Heart left ventricle (tissue), 16 donors: Measurements from ENCODE around the gene CSHL1. TPM values are rescaled to one million over a fixed set of nuclear protein-coding genes. Genes with fewer than 3 reads are reported as not detected.

Experiments used
- ATAC-seq, 4 donors: fragments of 200-7000 bp; cut with Tn5 transposase; one replicate each; pipeline ENCODE4 v1.9.1; 2020 to 2022; ENCODE audit warnings: moderate library complexity in 4 of 4, mild to moderate bottlenecking in 3 of 4, moderate number of reproducible peaks in 1 of 4
- DNase-seq, 5 donors: peaks; one replicate each; pipeline ENCODE4 v3.0.0-alpha.2; 2020
- H3K27ac ChIP-seq, 12 donors: fragments of 200-600 bp; sonication (generic) in 4 of 12; one replicate each; pipeline versions ENCODE4 v1.5.0 to v1.8.0; 2016 to 2022; ENCODE audit warnings: mild to moderate bottlenecking in 2 of 12
- H3K27me3 ChIP-seq, 9 donors: fragments of 200-600 bp; sonication (generic) in 2 of 9; one replicate each; pipeline versions ENCODE4 v1.5.1 to v1.8.0; 2016 to 2022; ENCODE audit warnings: mild to moderate bottlenecking in 3 of 9
- H3K36me3 ChIP-seq, 9 donors: fragments of 200-600 bp; sonication (generic) in 2 of 9; one replicate each; pipeline versions ENCODE4 v1.5.0 to v1.8.0; 2018 to 2022; ENCODE audit warnings: mild to moderate bottlenecking in 2 of 9
- H3K4me1 ChIP-seq, 12 donors: fragments of 200-600 bp; sonication (generic) in 4 of 12; one replicate each; pipeline versions ENCODE4 v1.5.0 to v1.8.0; 2016 to 2022; ENCODE audit warnings: mild to moderate bottlenecking in 3 of 12
- H3K4me3 ChIP-seq, 12 donors: fragments of 200-600 bp; sonication (generic) in 4 of 12; one replicate each; pipeline versions ENCODE4 v1.5.0 to v1.8.0; 2017 to 2022; ENCODE audit warnings: mild to moderate bottlenecking in 9 of 12, moderate library complexity in 4 of 12
- H3K9me3 ChIP-seq, 12 donors: fragments of 200-600 bp; sonication (generic) in 4 of 12; one replicate each; pipeline versions ENCODE4 v1.5.0 to v1.8.0; 2016 to 2022; ENCODE audit warnings: mild to moderate bottlenecking in 1 of 12
- CTCF ChIP-seq, 12 donors: fragments of 200-600 bp; sonication (generic) in 4 of 12; IDR thresholded peaks; one replicate each; pipeline versions ENCODE4 v1.5.0 to v1.8.0; 2018 to 2022; ENCODE audit warnings: antibody characterized with exemption in 12 of 12, mild to moderate bottlenecking in 5 of 12
- POLR2A ChIP-seq, 2 donors: fragments of 450-650 bp; IDR thresholded peaks; one replicate each; pipeline ENCODE4 v1.6.1; 2017; ENCODE audit warnings: antibody characterized with exemption in 2 of 2, mild to moderate bottlenecking in 2 of 2, moderate library complexity in 2 of 2
- WGBS, 4 donors: extraction: QIAGEN DNeasy Blood & Tissue Kit in 2 of 4; methylation state at CpG; one replicate each; pipeline versions ENCODE4 v1.1.5 to v1.1.7; 2013 to 2018; 5-methylcytosine and 5-hydroxymethylcytosine counted together
- intact Hi-C, 10 donors: fragments of 100-400 bp; cut with DNase I; formaldehyde crosslinking; loops; one replicate each; pipeline versions ENCODE4 v1.11.1 to v1.14.2; 2022
- polyA plus RNA-seq, 2 donors: library from polyadenylated mRNA; stranded (reverse); fragments of 200-250 nt; gene quantifications; one replicate each; pipeline ENCODE4 v1.2.3, GENCODE V29; 2013
- total RNA-seq, 9 donors: library from RNA; depleted of rRNA in 2 of 9; stranded (reverse); fragments of >200 nt in 2 of 9; fragmentation: NEBNext Ultra II Directional in 3 of 9; extraction: Animal tissue kit (Norgen Biotek cat#: 25700) in 3 of 9; gene quantifications; one replicate each; pipeline versions ENCODE4 v1.1.0 to v1.2.4, GENCODE V29; 2016 to 2023
- donor health status: ischemic (EF 13 %, LVEDD 7.1; RV severe dilation, severe dysfunction).
- donor health status: healthy with polysubstance abuse.
- donor health status: DM: no; HTN: yes; CAD: no.
- donor health status: DM: no; HTN: no; CAD: no.
- donor health status: ischemic (EF 25% LVEDD 6.9; RV normal size, moderate dysfunction).
- donor health status: ischemic (EF 25% LVEDD 5.7; RV mildly dilated, moderate dysfunction).
- donor health status: healthy.
- donor health status: DM: yes; HTN: yes; CAD: no.
- donor health status: ischemic (EF 35%, LVEDD 5.7; RV mildly dilated, moderate dysfunction).
- donor health status: nonischemic (EF 11% LVEDD 7.7; RV severe dilation, severe dysfunction).
- donor health status: DM: yes; HTN: yes; CAD: no.
- donor health status: PGD.
- donor health status: ischemic (EF 29% LVEDD 5.4; RV normal size, mild dysfunction).
- donor health status: nonischemic (EF 23%, LVEDD 6.1; RV moderate dilation, normal function).

Gene CSHL1
- total and polyA plus RNA-seq, 11 donors: not detected

- intact Hi-C loops: loop anchor here in 2 of 10 donors (5.0 kb wide), 2 partner anchors 36 to 39 kb away; partner anchors contain the start of gene CSHL1 (in 1 of the 2)
- TF ChIP-seq POLR2A (IDR thresholded peaks at IDR 0.05) (no peak), CTCF (IDR thresholded peaks at IDR 0.05) (peak in 4 of 12 donors; percentile 10 to 24 (median 24))
- Histone ChIP-seq H3K27me3 (no peaks in the 10 kb centered on the region), H3K4me3 (no peak overlapping the region), H3K4me1 (peaks cover 0 to 22% (median 12%) of the 10 kb centered on the region in 12 donors), H3K27ac (no peak overlapping the region), H3K36me3 (no peaks in the 10 kb centered on the region), H3K9me3 (no peaks in the 10 kb centered on the region)
- WGBS, 4 donors: 89 to 95% (median 91%) methylated on average over 21 to 29 of the region's 29 CpGs
- ATAC-seq (no peak), DNase-seq (no peak)
These were observed 40.2 kb upstream of the CSHL1 start for GRCh38 chr17:63950940-63951907.

GRCh38 chr17:63949576-63950250 is 38.7 kb upstream of the CSHL1 start:
- intact Hi-C loops: loop anchor here in 4 of 10 donors (5.0 kb wide), 2 partner anchors 37 to 38 kb away; partner anchors contain the start of gene CSHL1 (in 1 of the 4)
- DNase-seq (no peak), ATAC-seq (no peak)
- no peaks in the 10 kb centered on the region for H3K9me3 ChIP-seq
- H3K27me3 ChIP-seq: no peaks in the 10 kb centered on the region
- no peaks in the 10 kb centered on the region for H3K36me3 ChIP-seq
- 69 to 81% (median 78%) methylated on average over 16 to 18 of the region's 18 CpGs for WGBS, 4 donors
- no peak overlapping the region for H3K27ac ChIP-seq
- TF ChIP-seq POLR2A (IDR thresholded peaks at IDR 0.05): no peak
- TF ChIP-seq CTCF (IDR thresholded peaks at IDR 0.05): no peak
- peaks cover 0 to 26% (median 12%) of the 10 kb centered on the region in 12 donors for H3K4me1 ChIP-seq
- H3K4me3 ChIP-seq: no peak overlapping the region

GRCh38 chr17:63948521-63948920 is 37.5 kb upstream of the CSHL1 start:
- Histone ChIP-seq H3K9me3 (no peaks in the 10 kb centered on the region), H3K36me3 (no peaks in the 10 kb centered on the region), H3K4me1 (peaks cover 0 to 15% (median 0%) of the 10 kb centered on the region in 12 donors), H3K4me3 (no peak overlapping the region), H3K27me3 (no peaks in the 10 kb centered on the region), H3K27ac (no peak overlapping the region)
- no peak for ATAC-seq
- 94 to 96% (median 95%) methylated on average over 9 of the region's 9 CpGs; no CpG with 5 or more reads in 1 of the 4 donors for WGBS, 4 donors
- intact Hi-C loops: loop anchor here in 2 of 10 donors (5.0 kb wide), 1 partner anchor 39 kb away; no protein-coding TSS in a partner anchor
- no peak for DNase-seq
- no peak for TF ChIP-seq CTCF (IDR thresholded peaks at IDR 0.05)
- TF ChIP-seq POLR2A (IDR thresholded peaks at IDR 0.05): no peak
